ENCODE data around the gene UBE2L3.
"Not testable (repeated sequence)": the region's sequence is repeated elsewhere in the genome, so short reads cannot be mapped to it uniquely, and the experiment has no call there.

Gene UBE2L3

GRCh38 chr22:21567456-21568346 is at the start of gene UBE2L3:
TSS of gene UBE2L3 (plus strand) at chr22:21567714. CDS start at chr22:21567745, 31 bp downstream.
- Histone ChIP-seq H3K79me2 (peaks cover 24% of the 10 kb centered on the region), H3K4me3 (ENCODE audit: low read depth, low read length) (peak within 1 kb of the TSS; percentile 84), H3K9me3 (ENCODE audit: control insufficient read depth, low read length) (no peaks in the 10 kb centered on the region), H2AFZ (peak within 1 kb of the TSS; percentile 77), H3K36me3 (ENCODE audit: control insufficient read depth, insufficient read depth, low read length) (no peaks in the 10 kb centered on the region), H3K27me3 (ENCODE audit: control insufficient read depth, insufficient read depth, low read length) (no peaks in the 10 kb centered on the region), H3K9ac (peak within 1 kb of the TSS; percentile 80), H3K4me1 (peaks cover 3% of the 10 kb centered on the region), H3K4me2 (ENCODE audit: low read length) (peak within 1 kb of the TSS; percentile 91), H3K27ac (peak within 1 kb of the TSS; percentile 77)
- no peak for TF ChIP-seq CTCF (IDR thresholded peaks at IDR 0.05)

GRCh38 chr22:21526705-21527500 is 40.6 kb upstream of the UBE2L3 start:
- H3K4me3 ChIP-seq (ENCODE audit: low read depth, low read length); H3K79me2 ChIP-seq; H3K4me1 ChIP-seq; H3K36me3 ChIP-seq (ENCODE audit: control insufficient read depth, insufficient read depth, low read length); H2AFZ ChIP-seq; H3K27ac ChIP-seq; H3K9me3 ChIP-seq (ENCODE audit: control insufficient read depth, low read length); H3K9ac ChIP-seq; H3K4me2 ChIP-seq (ENCODE audit: low read length); H3K27me3 ChIP-seq (ENCODE audit: control insufficient read depth, insufficient read depth, low read length): not testable (repeated sequence)

- not testable (repeated sequence) for H3K4me1 ChIP-seq; H3K9ac ChIP-seq; H2AFZ ChIP-seq; H3K4me3 ChIP-seq (ENCODE audit: low read depth, low read length); H3K36me3 ChIP-seq (ENCODE audit: control insufficient read depth, insufficient read depth, low read length); H3K27me3 ChIP-seq (ENCODE audit: control insufficient read depth, insufficient read depth, low read length); H3K9me3 ChIP-seq (ENCODE audit: control insufficient read depth, low read length); H3K4me2 ChIP-seq (ENCODE audit: low read length); H3K79me2 ChIP-seq; H3K27ac ChIP-seq
These were observed 36.0 kb upstream of the UBE2L3 start for GRCh38 chr22:21531525-21531924.

GRCh38 chr22:21532863-21533648 is 34.5 kb upstream of the UBE2L3 start:
- H3K9me3 ChIP-seq (ENCODE audit: control insufficient read depth, low read length); H2AFZ ChIP-seq; H3K9ac ChIP-seq: not testable (repeated sequence)

GRCh38 chr22:21539862-21540261 is 27.7 kb upstream of the UBE2L3 start:
- not testable (repeated sequence) for H3K4me1 ChIP-seq; H3K79me2 ChIP-seq; H2AFZ ChIP-seq; H3K9ac ChIP-seq; H3K9me3 ChIP-seq (ENCODE audit: control insufficient read depth, low read length); H3K27ac ChIP-seq; H3K4me3 ChIP-seq (ENCODE audit: low read depth, low read length); H3K4me2 ChIP-seq (ENCODE audit: low read length); H3K36me3 ChIP-seq (ENCODE audit: control insufficient read depth, insufficient read depth, low read length); H3K27me3 ChIP-seq (ENCODE audit: control insufficient read depth, insufficient read depth, low read length)

More at GRCh38 chr22:21532863-21533648, 34.5 kb upstream of the UBE2L3 start:
- not testable (repeated sequence) for H3K36me3 ChIP-seq (ENCODE audit: control insufficient read depth, insufficient read depth, low read length); H3K4me1 ChIP-seq; H3K27ac ChIP-seq; H3K27me3 ChIP-seq (ENCODE audit: control insufficient read depth, insufficient read depth, low read length); H3K79me2 ChIP-seq; H3K4me2 ChIP-seq (ENCODE audit: low read length); H3K4me3 ChIP-seq (ENCODE audit: low read depth, low read length)

- H3K4me2 ChIP-seq (ENCODE audit: low read length); H2AFZ ChIP-seq; H3K9ac ChIP-seq; H3K79me2 ChIP-seq; H3K9me3 ChIP-seq (ENCODE audit: control insufficient read depth, low read length); H3K27me3 ChIP-seq (ENCODE audit: control insufficient read depth, insufficient read depth, low read length); H3K36me3 ChIP-seq (ENCODE audit: control insufficient read depth, insufficient read depth, low read length); H3K4me1 ChIP-seq; H3K4me3 ChIP-seq (ENCODE audit: low read depth, low read length); H3K27ac ChIP-seq: not testable (repeated sequence)
These were observed 22.8 kb upstream of the UBE2L3 start for GRCh38 chr22:21544432-21545322.

GRCh38 chr22:21549558-21549957 is 18.0 kb upstream of the UBE2L3 start:
- not testable (repeated sequence) for H3K36me3 ChIP-seq (ENCODE audit: control insufficient read depth, insufficient read depth, low read length); H3K4me3 ChIP-seq (ENCODE audit: low read depth, low read length); H3K9ac ChIP-seq; H3K9me3 ChIP-seq (ENCODE audit: control insufficient read depth, low read length); H3K27me3 ChIP-seq (ENCODE audit: control insufficient read depth, insufficient read depth, low read length); H3K27ac ChIP-seq; H3K4me1 ChIP-seq; H2AFZ ChIP-seq; H3K79me2 ChIP-seq; H3K4me2 ChIP-seq (ENCODE audit: low read length)

- not testable (repeated sequence) for H3K4me2 ChIP-seq (ENCODE audit: low read length); H2AFZ ChIP-seq; H3K4me1 ChIP-seq; H3K27me3 ChIP-seq (ENCODE audit: control insufficient read depth, insufficient read depth, low read length); H3K27ac ChIP-seq; H3K9me3 ChIP-seq (ENCODE audit: control insufficient read depth, low read length); H3K4me3 ChIP-seq (ENCODE audit: low read depth, low read length); H3K9ac ChIP-seq; H3K36me3 ChIP-seq (ENCODE audit: control insufficient read depth, insufficient read depth, low read length); H3K79me2 ChIP-seq
These were observed 17.4 kb upstream of the UBE2L3 start for GRCh38 chr22:21550008-21550677.
